Upper lobe of left lung (tissue), 6 donors: ENCODE data around the gene ESRRG. TPM values are rescaled to one million over a fixed set of nuclear protein-coding genes. Genes with fewer than 3 reads are reported as not detected.

Source experiments
- ATAC-seq, 2 donors: fragments of 200-7000 bp; cut with Tn5 transposase; one replicate each; pipeline ENCODE4 v1.9.1; 2022; ENCODE audit warnings: mild to moderate bottlenecking in 2 of 2, moderate library complexity in 2 of 2; ENCODE audit not compliant: low FRiP score in 2 of 2
- DNase-seq, 2 donors: peaks; one replicate each; pipeline ENCODE4 v3.0.0-alpha.2; 2019 to 2020
- H3K27ac ChIP-seq, 4 donors: fragments of 200-600 bp; sonication (generic); one replicate each; pipeline ENCODE4 v1.5.1; 2016 to 2019
- H3K27me3 ChIP-seq, 4 donors: fragments of 200-600 bp; sonication (generic); one replicate each; pipeline ENCODE4 v1.5.1; 2017 to 2019
- H3K36me3 ChIP-seq, 4 donors: fragments of 200-600 bp; sonication (generic); one replicate each; pipeline ENCODE4 v1.5.1; 2016 to 2019
- H3K4me1 ChIP-seq, 4 donors: fragments of 200-600 bp; sonication (generic); one replicate each; pipeline ENCODE4 v1.5.1; 2018 to 2019
- H3K4me3 ChIP-seq, 4 donors: fragments of 200-600 bp; sonication (generic); one replicate each; pipeline ENCODE4 v1.5.1; 2017 to 2019; ENCODE audit warnings: mild to moderate bottlenecking in 2 of 4, moderate library complexity in 1 of 4
- H3K9me3 ChIP-seq, 4 donors: fragments of 200-600 bp; sonication (generic); one replicate each; pipeline ENCODE4 v1.5.1; 2018 to 2019
- EP300 ChIP-seq, 4 donors: sonication (generic); formaldehyde crosslinking; IDR thresholded peaks; one replicate each; pipeline ENCODE4 v1.5.1; 2017; ENCODE audit warnings: antibody characterized with exemption in 4 of 4, control low read depth in 2 of 4
- POLR2A ChIP-seq, 4 donors: fragments of 450-650 bp; IDR thresholded peaks; one replicate each; pipeline ENCODE4 v1.5.1; 2016 to 2017; ENCODE audit warnings: antibody characterized with exemption in 4 of 4, mild to moderate bottlenecking in 2 of 4
- POLR2AphosphoS5 ChIP-seq, 2 donors: sonication (generic); formaldehyde crosslinking; IDR thresholded peaks; one replicate each; pipeline ENCODE4 v1.5.1; 2017; ENCODE audit warnings: antibody characterized with exemption in 2 of 2
- WGBS, 2 donors: methylation state at CpG; one replicate each; pipeline ENCODE4 v1.1.5; 2017 to 2018; 5-methylcytosine and 5-hydroxymethylcytosine counted together
- total RNA-seq, 6 donors: library from RNA; depleted of rRNA in 4 of 6; stranded (reverse); fragments of >200 nt in 4 of 6; gene quantifications; one replicate each; pipeline versions ENCODE4 v1.1.0 to v1.2.1, GENCODE V29; 2016 to 2021
- TF ChIP-seq, protein P1 (sequence below), 6 experiments: fragments of 450-650 bp in 4 of 6; fragments of 200-600 bp in 2 of 6; sonication (generic) in 2 of 6; IDR thresholded peaks; one replicate each; pipeline ENCODE4 v1.5.1; 2016 to 2019; ENCODE audit warnings: antibody characterized with exemption in 6 of 6
- donor health status: DM: no; HTN: no; CAD: no; lungs with moderate emphysema.
- donor health status: DM: no; HTN: yes; CAD: no; lungs with severe emphysema.

ESRRG gene
- total RNA-seq, 6 donors from 2014 or later = 0.23 to 3.2 (median 0.95) TPM

DNA sequence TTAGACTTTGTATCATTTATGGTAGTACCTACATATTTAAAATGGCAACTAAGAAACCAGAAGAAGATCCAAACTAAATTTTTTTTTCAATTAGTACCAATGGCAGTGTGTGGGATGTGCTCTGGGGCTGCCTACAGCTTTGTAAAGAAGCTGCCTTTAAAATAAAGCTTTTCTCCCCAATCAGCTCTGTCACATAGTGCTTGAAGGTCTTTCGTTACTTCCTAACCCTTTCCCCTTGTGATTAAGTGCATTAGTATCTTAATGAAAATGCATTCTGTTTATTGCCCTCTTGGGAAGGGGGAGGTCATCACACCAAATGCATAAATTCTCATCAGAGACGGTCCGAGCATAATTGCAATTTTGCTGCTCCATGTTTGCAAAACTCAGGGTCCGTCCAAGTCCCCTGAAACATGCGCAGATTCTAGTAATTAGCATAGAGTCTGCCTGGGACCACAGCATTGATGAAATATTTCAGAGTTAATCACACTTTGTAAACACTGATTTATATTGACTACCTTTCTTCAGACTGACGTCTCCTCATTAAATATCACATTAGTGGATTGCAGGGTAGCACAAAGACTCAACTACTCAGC, 71.3 kb downstream of the ESRRG start:
- no peaks in the 10 kb centered on the region for H3K9me3 ChIP-seq
- no peaks in the 10 kb centered on the region for H3K4me1 ChIP-seq
- no peak overlapping the region for H3K4me3 ChIP-seq
- H3K27me3 ChIP-seq = no peaks in the 10 kb centered on the region
- DNase-seq (no peak), ATAC-seq (no peak)
- H3K36me3 ChIP-seq = no peaks in the 10 kb centered on the region
- no peak overlapping the region for H3K27ac ChIP-seq
- no peak for TF ChIP-seq POLR2AphosphoS5 (IDR thresholded peaks at IDR 0.05)
- TF ChIP-seq EP300 (IDR thresholded peaks at IDR 0.05) = no peak
- TF ChIP-seq POLR2A (IDR thresholded peaks at IDR 0.05) = no peak
- TF ChIP-seq, protein P1, sequence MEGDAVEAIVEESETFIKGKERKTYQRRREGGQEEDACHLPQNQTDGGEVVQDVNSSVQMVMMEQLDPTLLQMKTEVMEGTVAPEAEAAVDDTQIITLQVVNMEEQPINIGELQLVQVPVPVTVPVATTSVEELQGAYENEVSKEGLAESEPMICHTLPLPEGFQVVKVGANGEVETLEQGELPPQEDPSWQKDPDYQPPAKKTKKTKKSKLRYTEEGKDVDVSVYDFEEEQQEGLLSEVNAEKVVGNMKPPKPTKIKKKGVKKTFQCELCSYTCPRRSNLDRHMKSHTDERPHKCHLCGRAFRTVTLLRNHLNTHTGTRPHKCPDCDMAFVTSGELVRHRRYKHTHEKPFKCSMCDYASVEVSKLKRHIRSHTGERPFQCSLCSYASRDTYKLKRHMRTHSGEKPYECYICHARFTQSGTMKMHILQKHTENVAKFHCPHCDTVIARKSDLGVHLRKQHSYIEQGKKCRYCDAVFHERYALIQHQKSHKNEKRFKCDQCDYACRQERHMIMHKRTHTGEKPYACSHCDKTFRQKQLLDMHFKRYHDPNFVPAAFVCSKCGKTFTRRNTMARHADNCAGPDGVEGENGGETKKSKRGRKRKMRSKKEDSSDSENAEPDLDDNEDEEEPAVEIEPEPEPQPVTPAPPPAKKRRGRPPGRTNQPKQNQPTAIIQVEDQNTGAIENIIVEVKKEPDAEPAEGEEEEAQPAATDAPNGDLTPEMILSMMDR (IDR thresholded peaks at IDR 0.05) = no peak
- WGBS, 2 donors = 90 to 91% methylated on average over 6 of the region's 6 CpGs

DNA sequence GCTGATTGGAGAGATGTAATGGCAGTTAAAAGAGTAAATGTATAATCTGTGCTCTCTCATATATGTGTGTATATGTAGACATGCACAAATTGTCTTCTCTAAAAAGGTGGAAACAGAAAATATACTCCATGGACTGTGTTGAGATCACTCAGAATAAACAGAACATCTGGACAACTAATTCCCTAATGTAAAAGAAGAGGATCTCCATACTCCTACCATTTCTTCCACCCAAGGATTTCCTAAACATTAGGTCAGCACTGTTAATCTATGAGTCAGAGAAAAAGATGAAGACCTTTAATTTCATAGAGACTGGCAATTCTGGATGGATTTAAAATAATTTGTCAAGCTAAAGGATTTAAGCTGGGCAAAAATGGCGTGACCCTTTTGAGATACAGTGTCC, 80.1 kb downstream of the ESRRG start:
- ATAC-seq = no peak

GRCh38 chr1:216641669-216642460, 81.4 kb downstream of the ESRRG start:
- H3K36me3 ChIP-seq = no peaks in the 10 kb centered on the region
- DNase-seq (no peak), ATAC-seq (no peak)
- no peaks in the 10 kb centered on the region for H3K27me3 ChIP-seq
- no peaks in the 10 kb centered on the region for H3K4me1 ChIP-seq
- H3K27ac ChIP-seq = no peak overlapping the region
- TF ChIP-seq, protein P1 (IDR thresholded peaks at IDR 0.05) = no peak
- H3K9me3 ChIP-seq = no peaks in the 10 kb centered on the region
- H3K4me3 ChIP-seq = no peak overlapping the region
- 90 to 91% methylated on average over 2 of the region's 2 CpGs for WGBS, 2 donors

More for the DNA sequence above, 80.1 kb downstream of the ESRRG start:
- TF ChIP-seq EP300 (IDR thresholded peaks at IDR 0.05) = no peak
- TF ChIP-seq, protein P1 (IDR thresholded peaks at IDR 0.05) = no peak
- no peak for TF ChIP-seq POLR2AphosphoS5 (IDR thresholded peaks at IDR 0.05)
- TF ChIP-seq POLR2A (IDR thresholded peaks at IDR 0.05) = no peak
- DNase-seq = no peak
- Histone ChIP-seq H3K27ac (no peak overlapping the region), H3K9me3 (no peaks in the 10 kb centered on the region), H3K4me1 (no peaks in the 10 kb centered on the region), H3K36me3 (no peaks in the 10 kb centered on the region), H3K27me3 (no peaks in the 10 kb centered on the region), H3K4me3 (no peak overlapping the region)
- 86 to 87% methylated on average over 1 of the region's 1 CpG for WGBS, 2 donors

GRCh38 chr1:216640100-216640499, 83.1 kb downstream of the ESRRG start:
- Histone ChIP-seq H3K27me3 (no peaks in the 10 kb centered on the region), H3K9me3 (no peaks in the 10 kb centered on the region), H3K27ac (no peak overlapping the region), H3K4me3 (no peak overlapping the region), H3K4me1 (no peaks in the 10 kb centered on the region), H3K36me3 (no peaks in the 10 kb centered on the region)
- ATAC-seq = no peak
- 90 to 92% methylated on average over 3 of the region's 3 CpGs for WGBS, 2 donors
- DNase-seq = no peak
- TF ChIP-seq POLR2AphosphoS5 (IDR thresholded peaks at IDR 0.05) (no peak), EP300 (IDR thresholded peaks at IDR 0.05) (no peak), POLR2A (IDR thresholded peaks at IDR 0.05) (no peak)
- TF ChIP-seq, protein P1 (IDR thresholded peaks at IDR 0.05) = no peak

GRCh38 chr1:216632980-216633379, 90.2 kb downstream of the ESRRG start:
- TF ChIP-seq, protein P1 (IDR thresholded peaks at IDR 0.05) = no peak
- TF ChIP-seq EP300 (IDR thresholded peaks at IDR 0.05) = no peak
- Histone ChIP-seq H3K27me3 (no peaks in the 10 kb centered on the region), H3K27ac (no peak overlapping the region), H3K4me3 (no peak overlapping the region), H3K9me3 (no peaks in the 10 kb centered on the region), H3K36me3 (no peaks in the 10 kb centered on the region), H3K4me1 (no peaks in the 10 kb centered on the region)
- DNase-seq (no peak), ATAC-seq (no peak)
- WGBS, 2 donors = 53 to 59% methylated on average over 3 of the region's 3 CpGs
